ENCODE data around the gene RPS16. TPM values are rescaled to one million over a fixed set of nuclear protein-coding genes. Genes with fewer than 3 reads are reported as not detected.

The RPS16 gene
- total and polyA plus RNA-seq, 2 of the 13 experiments (the other 11 are each of a cell fraction or from before 2014, with no cell fraction given) = 488 to 2,583 TPM

DNA sequence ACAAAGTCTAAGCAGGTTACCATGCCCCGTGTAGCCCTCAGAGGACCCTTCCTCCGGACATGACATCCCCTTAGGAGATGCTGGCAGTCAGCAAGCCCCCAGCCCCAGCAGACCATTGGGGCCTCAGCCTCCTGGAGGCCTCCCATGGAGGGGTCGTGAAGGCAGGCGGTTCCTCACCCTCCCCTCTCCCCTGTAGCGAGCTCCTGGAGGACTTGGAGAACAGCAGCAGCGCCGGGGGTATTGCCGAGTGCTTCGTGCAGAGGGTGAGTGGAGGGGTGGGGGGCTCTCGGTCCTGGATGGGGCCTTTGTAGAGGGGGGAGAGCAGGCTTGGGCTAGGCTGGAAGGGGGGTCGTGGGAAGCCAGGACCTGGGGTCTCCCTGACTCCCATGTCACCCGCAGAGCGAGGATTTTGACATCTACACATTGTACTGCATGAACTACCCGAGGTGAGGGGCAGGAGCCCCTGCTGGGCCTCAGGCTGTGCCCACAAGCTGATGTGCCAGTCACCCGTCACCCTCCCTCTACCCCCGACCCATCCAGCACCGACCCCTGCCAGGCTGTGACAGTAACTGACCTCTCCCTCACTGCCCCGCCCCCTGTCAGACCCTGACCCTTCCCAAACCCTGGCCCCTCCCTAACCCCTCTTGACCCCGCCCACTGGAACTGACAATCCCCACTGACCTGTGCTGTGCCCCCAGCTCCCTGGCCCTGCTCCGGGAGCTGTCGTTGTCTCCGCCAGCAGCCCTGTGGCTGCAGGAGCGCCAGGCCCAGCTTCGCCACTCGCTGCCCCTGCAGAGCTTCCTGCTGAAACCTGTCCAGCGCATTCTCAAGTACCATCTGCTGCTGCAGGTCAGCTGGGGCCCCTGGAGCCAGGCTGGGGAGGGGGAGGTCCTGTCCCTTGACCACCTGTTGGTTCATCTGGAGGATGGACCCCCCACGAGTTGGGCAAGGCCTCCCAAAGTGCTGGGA, 19.3 kb downstream of the RPS16 start:
- WGBS (ENCODE audit: low lambda C conversion rate) = 89% methylated on average over 19 of the region's 27 CpGs
- CTCF ChIA-PET (ENCODE audit: low intra/inter-chr PET ratio, low total read pairs) = no interaction called here
- POLR2A ChIA-PET = interaction anchor here (2.1 to 4.2 kb wide), 2 partner anchors 12 to 19 kb away, joined by 13 to 31 read pairs; partner anchors contain the start of gene RPS16

DNA sequence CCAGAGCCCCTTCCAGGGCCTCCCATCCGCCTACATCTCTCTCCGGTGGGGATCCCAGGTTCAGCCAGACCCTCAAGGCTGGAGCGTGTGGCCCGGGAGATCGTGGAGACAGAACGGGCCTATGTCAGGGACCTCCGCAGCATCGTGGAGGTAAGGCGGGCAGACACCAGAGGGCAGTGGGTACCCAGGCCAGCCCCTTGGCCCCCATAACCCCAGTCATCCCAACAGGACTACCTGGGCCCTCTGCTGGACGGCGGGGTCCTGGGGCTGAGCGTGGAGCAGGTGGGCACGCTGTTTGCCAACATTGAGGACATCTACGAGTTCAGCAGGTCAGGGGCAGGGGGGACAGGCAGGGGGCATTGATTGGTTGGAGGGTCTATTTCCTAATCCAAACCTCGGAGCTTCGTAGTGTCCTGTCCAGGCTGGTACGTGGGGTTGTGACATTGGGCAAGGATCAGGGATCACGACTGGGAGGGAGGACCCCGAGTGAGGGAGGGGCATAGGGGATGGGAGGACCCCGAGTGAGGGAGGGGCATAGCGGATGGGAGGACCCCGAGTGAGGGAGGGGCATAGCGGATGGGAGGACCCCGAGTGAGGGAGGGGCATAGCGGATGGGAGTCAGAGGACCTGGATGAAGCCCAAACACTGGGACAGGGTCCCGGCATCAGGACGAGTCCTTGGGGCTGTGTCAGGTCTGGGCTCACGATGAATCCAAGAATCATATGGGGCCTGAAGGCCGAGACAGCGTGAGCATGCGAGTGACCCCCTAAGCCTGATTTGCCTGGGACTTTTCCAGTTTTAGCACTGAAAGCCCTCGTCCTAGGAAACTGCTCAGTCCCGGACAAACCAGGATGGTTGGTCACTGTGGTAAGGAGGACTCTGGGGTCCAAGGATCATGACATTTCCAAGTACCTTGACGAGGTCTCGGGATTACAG, 20.4 kb downstream of the RPS16 start:
- H3K27me3 ChIP-seq (ENCODE audit: control insufficient read depth in 1 of 2, insufficient read depth in 2 of 2, low read length in 2 of 2) = no peaks in the 10 kb centered on the region
- POLR2A ChIA-PET = interaction anchor here (1.8 to 4.2 kb wide), 4 partner anchors 13 to 20 kb away, joined by 13 to 47 read pairs (median 26); partner anchors contain the start of gene RPS16
- peaks cover 4 to 10% of the 10 kb centered on the region in 2 experiments; a peak in 4 of 5 replicates for H3K36me3 ChIP-seq (replicated peaks in 1 of 2; ENCODE audit: control insufficient read depth in 1 of 2, insufficient read depth in 2 of 2, low read length in 2 of 2)
- H3K4me3 ChIP-seq (replicated peaks in 1 of 3; ENCODE audit: insufficient read depth in 1 of 3, low read depth in 2 of 3, low read length in 3 of 3) = no peak overlapping the region
- no TSS peak for BruUV-seq (replicated peaks)
- H3K9ac ChIP-seq (ENCODE audit: insufficient read depth, low read depth, low read length) = no peak overlapping the region
- intact Hi-C loops (cut with micrococcal nuclease; ENCODE audit: unreplicated experiment) = loop anchor here (10.0 kb wide), 1 partner anchor 119 kb away; the partner anchor contains the start of gene EID2B
- peaks cover 45% of the 10 kb centered on the region for H3K4me1 ChIP-seq (ENCODE audit: insufficient read depth, low read length)
- no peak overlapping the region for H2AFZ ChIP-seq (ENCODE audit: low read length)
- no peaks in the 10 kb centered on the region for H3K9me3 ChIP-seq (ENCODE audit: low read length)
- WGBS (ENCODE audit: low lambda C conversion rate) = 89% methylated on average over 29 of the region's 35 CpGs
- peaks cover 10% of the 10 kb centered on the region for H3K79me2 ChIP-seq (ENCODE audit: insufficient read depth, low read length)
- in situ Hi-C loops (cut with HindIII; ENCODE audit: extremely low pct_ligation_motif_present, low pct_unique_long_range_greater_than_20kb) = no loop called here
- no peak for DNase-seq (ENCODE audit: low spot score)
- no peak overlapping the region for H3K27ac ChIP-seq (ENCODE audit: extremely low read length, insufficient read depth, low read length)
- no peaks in the 10 kb centered on the region for H4K20me1 ChIP-seq (ENCODE audit: insufficient read depth, low read length)
- no peak for ATAC-seq
- FAIRE-seq = no peak
- no peak overlapping the region for H3K4me2 ChIP-seq (ENCODE audit: low read depth, low read length)
- CTCF ChIA-PET (ENCODE audit: low intra/inter-chr PET ratio, low total read pairs) = no interaction called here
- TF ChIP-seq, protein P1, sequence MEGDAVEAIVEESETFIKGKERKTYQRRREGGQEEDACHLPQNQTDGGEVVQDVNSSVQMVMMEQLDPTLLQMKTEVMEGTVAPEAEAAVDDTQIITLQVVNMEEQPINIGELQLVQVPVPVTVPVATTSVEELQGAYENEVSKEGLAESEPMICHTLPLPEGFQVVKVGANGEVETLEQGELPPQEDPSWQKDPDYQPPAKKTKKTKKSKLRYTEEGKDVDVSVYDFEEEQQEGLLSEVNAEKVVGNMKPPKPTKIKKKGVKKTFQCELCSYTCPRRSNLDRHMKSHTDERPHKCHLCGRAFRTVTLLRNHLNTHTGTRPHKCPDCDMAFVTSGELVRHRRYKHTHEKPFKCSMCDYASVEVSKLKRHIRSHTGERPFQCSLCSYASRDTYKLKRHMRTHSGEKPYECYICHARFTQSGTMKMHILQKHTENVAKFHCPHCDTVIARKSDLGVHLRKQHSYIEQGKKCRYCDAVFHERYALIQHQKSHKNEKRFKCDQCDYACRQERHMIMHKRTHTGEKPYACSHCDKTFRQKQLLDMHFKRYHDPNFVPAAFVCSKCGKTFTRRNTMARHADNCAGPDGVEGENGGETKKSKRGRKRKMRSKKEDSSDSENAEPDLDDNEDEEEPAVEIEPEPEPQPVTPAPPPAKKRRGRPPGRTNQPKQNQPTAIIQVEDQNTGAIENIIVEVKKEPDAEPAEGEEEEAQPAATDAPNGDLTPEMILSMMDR (CRISPR knock-in tag; IDR thresholded peaks at IDR 0.05) = 0 out of 2 replicates have a peak, but pooled peaks have one; percentile 27
- TF ChIP-seq, protein P2, sequence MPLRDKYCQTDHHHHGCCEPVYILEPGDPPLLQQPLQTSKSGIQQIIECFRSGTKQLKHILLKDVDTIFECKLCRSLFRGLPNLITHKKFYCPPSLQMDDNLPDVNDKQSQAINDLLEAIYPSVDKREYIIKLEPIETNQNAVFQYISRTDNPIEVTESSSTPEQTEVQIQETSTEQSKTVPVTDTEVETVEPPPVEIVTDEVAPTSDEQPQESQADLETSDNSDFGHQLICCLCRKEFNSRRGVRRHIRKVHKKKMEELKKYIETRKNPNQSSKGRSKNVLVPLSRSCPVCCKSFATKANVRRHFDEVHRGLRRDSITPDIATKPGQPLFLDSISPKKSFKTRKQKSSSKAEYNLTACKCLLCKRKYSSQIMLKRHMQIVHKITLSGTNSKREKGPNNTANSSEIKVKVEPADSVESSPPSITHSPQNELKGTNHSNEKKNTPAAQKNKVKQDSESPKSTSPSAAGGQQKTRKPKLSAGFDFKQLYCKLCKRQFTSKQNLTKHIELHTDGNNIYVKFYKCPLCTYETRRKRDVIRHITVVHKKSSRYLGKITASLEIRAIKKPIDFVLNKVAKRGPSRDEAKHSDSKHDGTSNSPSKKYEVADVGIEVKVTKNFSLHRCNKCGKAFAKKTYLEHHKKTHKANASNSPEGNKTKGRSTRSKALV (CRISPR knock-in tag; IDR thresholded peaks at IDR 0.05) = no peak
- TF ChIP-seq MED8 (CRISPR knock-in tag; IDR thresholded peaks at IDR 0.05; ENCODE audit: insufficient replicate concordance) (no peak), RAD21 (CRISPR knock-in tag; IDR thresholded peaks at IDR 0.05) (no peak), KLF15 (CRISPR knock-in tag; IDR thresholded peaks at IDR 0.05; ENCODE audit: borderline replicate concordance) (no peak), SUZ12 (IDR thresholded peaks at IDR 0.05; ENCODE audit: low read depth, low read length) (no peak), NFATC3 (CRISPR knock-in tag; IDR thresholded peaks at IDR 0.05) (no peak), HIVEP1 (CRISPR knock-in tag; IDR thresholded peaks at IDR 0.05) (no peak)

More for the DNA sequence above, 19.3 kb downstream of the RPS16 start:
- peaks cover 34% of the 10 kb centered on the region for H3K4me1 ChIP-seq (ENCODE audit: insufficient read depth, low read length)
- no peak overlapping the region for H3K4me3 ChIP-seq (replicated peaks in 1 of 3; ENCODE audit: insufficient read depth in 1 of 3, low read depth in 2 of 3, low read length in 3 of 3)
- TF ChIP-seq TBX3 (IDR thresholded peaks at IDR 0.05; ENCODE audit: borderline replicate concordance) (no peak), TARDBP (CRISPR knock-in tag; IDR thresholded peaks at IDR 0.05) (no peak), MAF1 (CRISPR knock-in tag; IDR thresholded peaks at IDR 0.05; ENCODE audit: borderline replicate concordance) (no peak), SRSF4 (IDR thresholded peaks at IDR 0.05; ENCODE audit: low read depth, low read length, poor library complexity, severe bottlenecking) (no peak)
- no peak overlapping the region for H3K4me2 ChIP-seq (ENCODE audit: low read depth, low read length)
- DNase-seq (ENCODE audit: low spot score) (no peak), ATAC-seq (no peak), FAIRE-seq (no peak)
- H3K27me3 ChIP-seq (ENCODE audit: control insufficient read depth in 1 of 2, insufficient read depth in 2 of 2, low read length in 2 of 2) = no peaks in the 10 kb centered on the region
- no TSS peak for BruUV-seq (replicated peaks)
- H3K9me3 ChIP-seq (ENCODE audit: low read length) = no peaks in the 10 kb centered on the region
- in situ Hi-C loops (cut with HindIII; ENCODE audit: extremely low pct_ligation_motif_present, low pct_unique_long_range_greater_than_20kb) (no loop called here), intact Hi-C loops (cut with micrococcal nuclease; ENCODE audit: unreplicated experiment) (loop anchor here (10.0 kb wide), 1 partner anchor 118 kb away; the partner anchor contains the start of gene EID2B)
- H2AFZ ChIP-seq (ENCODE audit: low read length) = no peak overlapping the region
- H3K27ac ChIP-seq (ENCODE audit: extremely low read length, insufficient read depth, low read length) = no peak overlapping the region
- H4K20me1 ChIP-seq (ENCODE audit: insufficient read depth, low read length) = no peaks in the 10 kb centered on the region
- peaks cover 6% of the 10 kb centered on the region for H3K79me2 ChIP-seq (ENCODE audit: insufficient read depth, low read length)
- no peak overlapping the region for H3K9ac ChIP-seq (ENCODE audit: insufficient read depth, low read depth, low read length)
- peaks cover 4 to 10% of the 10 kb centered on the region in 2 experiments; a peak in 4 of 5 replicates for H3K36me3 ChIP-seq (replicated peaks in 1 of 2; ENCODE audit: control insufficient read depth in 1 of 2, insufficient read depth in 2 of 2, low read length in 2 of 2)

Data from HepG2 (cell line).